ENCODE data around the gene EEF1E1. TPM values are rescaled to one million over a fixed set of nuclear protein-coding genes. Genes with fewer than 3 reads are reported as not detected.
"Not testable (repeated sequence)": the region's sequence is repeated elsewhere in the genome, so short reads cannot be mapped to it uniquely, and the experiment has no call there.

EEF1E1 gene
- total RNA-seq, 1 experiment from 2014 or later: 147 TPM

- no peak for DNase-seq (ENCODE audit: low spot score)
- Histone ChIP-seq H3K4me1 (ENCODE audit: insufficient read depth, low read length, poor library complexity, severe bottlenecking) (no peaks in the 10 kb centered on the region), H3K4me3 (ENCODE audit: low read depth, low read length, poor library complexity, severe bottlenecking) (no peak overlapping the region), H3K27me3 (replicated peaks; ENCODE audit: insufficient read depth, low read depth, low read length, poor library complexity) (no peaks in the 10 kb centered on the region), H3K36me3 (ENCODE audit: insufficient read depth, low read length, poor library complexity, severe bottlenecking) (peaks cover 23% of the 10 kb centered on the region), H3K9me3 (ENCODE audit: low read depth, low read length, poor library complexity, severe bottlenecking) (no peaks in the 10 kb centered on the region), H3K27ac (ENCODE audit: low read depth, low read length, poor library complexity, severe bottlenecking) (no peak overlapping the region)
- TF ChIP-seq EZH2 (IDR thresholded peaks at IDR 0.05; ENCODE audit: borderline replicate concordance, low read depth, low read length, poor library complexity, severe bottlenecking) (no peak), CTCF (conservative IDR thresholded peaks at IDR 0.05; ENCODE audit: low read depth, low read length) (no peak)
- intact Hi-C loops (cut with micrococcal nuclease; ENCODE audit: unreplicated experiment): no loop called here
- POLR2A ChIA-PET (ENCODE audit: low non-redundant PET): no interaction called here
- BruUV-seq (replicated peaks): no TSS peak
- CTCF ChIA-PET: no interaction called here
These were observed 48.1 kb downstream of the EEF1E1 start for GRCh38 chr6:8054276-8054675.

- POLR2A ChIA-PET (ENCODE audit: low non-redundant PET): no interaction called here
- no peaks in the 10 kb centered on the region for H3K4me1 ChIP-seq (ENCODE audit: insufficient read depth, low read length, poor library complexity, severe bottlenecking)
- peaks cover 6% of the 10 kb centered on the region for H3K36me3 ChIP-seq (ENCODE audit: insufficient read depth, low read length, poor library complexity, severe bottlenecking)
- peak; percentile 45 for DNase-seq (ENCODE audit: low spot score)
- no TSS peak for BruUV-seq (replicated peaks)
- H3K9me3 ChIP-seq (ENCODE audit: low read depth, low read length, poor library complexity, severe bottlenecking): no peaks in the 10 kb centered on the region
- H3K27me3 ChIP-seq (replicated peaks; ENCODE audit: insufficient read depth, low read depth, low read length, poor library complexity): no peaks in the 10 kb centered on the region
- CTCF ChIA-PET: no interaction called here
- intact Hi-C loops (cut with micrococcal nuclease; ENCODE audit: unreplicated experiment): no loop called here
- H3K27ac ChIP-seq (ENCODE audit: low read depth, low read length, poor library complexity, severe bottlenecking): no peak overlapping the region
- H3K4me3 ChIP-seq (ENCODE audit: low read depth, low read length, poor library complexity, severe bottlenecking): no peak overlapping the region
- TF ChIP-seq EZH2 (IDR thresholded peaks at IDR 0.05; ENCODE audit: borderline replicate concordance, low read depth, low read length, poor library complexity, severe bottlenecking) (no peak), CTCF (conservative IDR thresholded peaks at IDR 0.05; ENCODE audit: low read depth, low read length) (no peak)
These were observed 54.6 kb downstream of the EEF1E1 start for GRCh38 chr6:8047541-8048292.

DNA sequence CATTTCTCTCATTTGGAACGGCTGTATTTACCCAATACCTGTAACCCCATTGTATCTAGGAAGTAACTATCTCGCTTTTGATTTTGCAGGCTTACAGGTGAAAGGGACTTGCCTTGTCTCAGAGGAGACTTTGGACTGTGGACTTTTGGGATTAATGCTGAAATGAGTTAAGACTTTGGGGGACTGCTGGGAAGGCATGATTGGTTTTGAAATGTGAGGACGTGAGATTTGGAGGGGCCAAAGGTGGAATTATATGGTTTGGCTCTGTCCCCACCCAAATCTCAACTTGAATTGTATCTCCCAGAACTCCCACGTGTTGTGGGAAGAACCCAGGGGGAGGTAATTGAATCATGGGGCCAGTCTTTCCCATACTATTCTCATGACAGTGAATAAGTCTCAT is 56.6 kb downstream of the EEF1E1 start:
- H3K27me3 ChIP-seq (replicated peaks; ENCODE audit: insufficient read depth, low read depth, low read length, poor library complexity); intact Hi-C loops (cut with micrococcal nuclease; ENCODE audit: unreplicated experiment); BruUV-seq (replicated peaks); H3K27ac ChIP-seq (ENCODE audit: low read depth, low read length, poor library complexity, severe bottlenecking); H3K36me3 ChIP-seq (ENCODE audit: insufficient read depth, low read length, poor library complexity, severe bottlenecking); H3K9me3 ChIP-seq (ENCODE audit: low read depth, low read length, poor library complexity, severe bottlenecking); DNase-seq (ENCODE audit: low spot score); CTCF ChIA-PET; H3K4me3 ChIP-seq (ENCODE audit: low read depth, low read length, poor library complexity, severe bottlenecking); POLR2A ChIA-PET (ENCODE audit: low non-redundant PET); H3K4me1 ChIP-seq (ENCODE audit: insufficient read depth, low read length, poor library complexity, severe bottlenecking): not testable (repeated sequence)

DNA sequence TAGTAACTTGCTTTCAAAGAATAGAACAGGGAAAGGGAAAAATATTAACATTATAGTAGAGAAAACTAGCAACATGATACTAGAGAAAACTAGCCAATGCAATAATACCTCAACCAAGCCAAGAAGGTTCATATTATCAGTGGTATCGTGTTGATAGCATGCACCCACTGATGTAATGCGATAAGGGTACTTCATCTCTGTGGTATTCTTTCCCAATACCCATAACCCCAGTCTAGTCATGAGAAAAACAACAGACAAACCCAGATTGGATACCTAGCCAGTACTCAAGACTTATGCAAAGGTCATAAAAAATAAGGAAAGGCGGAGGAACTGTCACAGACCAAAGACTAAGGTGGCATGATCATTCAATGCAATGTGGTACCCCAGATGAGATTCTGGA is 59.1 kb downstream of the EEF1E1 start:
- ChIA-PET POLR2A (ENCODE audit: low non-redundant PET) (no interaction called here), CTCF (no interaction called here)
- no TSS peak for BruUV-seq (replicated peaks)
- H3K36me3 ChIP-seq (ENCODE audit: insufficient read depth, low read length, poor library complexity, severe bottlenecking): peaks cover 10% of the 10 kb centered on the region
- H3K27ac ChIP-seq (ENCODE audit: low read depth, low read length, poor library complexity, severe bottlenecking): no peak overlapping the region
- H3K9me3 ChIP-seq (ENCODE audit: low read depth, low read length, poor library complexity, severe bottlenecking): no peaks in the 10 kb centered on the region
- intact Hi-C loops (cut with micrococcal nuclease; ENCODE audit: unreplicated experiment): no loop called here
- TF ChIP-seq CTCF (conservative IDR thresholded peaks at IDR 0.05; ENCODE audit: low read depth, low read length) (no peak), EZH2 (IDR thresholded peaks at IDR 0.05; ENCODE audit: borderline replicate concordance, low read depth, low read length, poor library complexity, severe bottlenecking) (no peak)
- H3K4me3 ChIP-seq (ENCODE audit: low read depth, low read length, poor library complexity, severe bottlenecking): no peak overlapping the region
- H3K4me1 ChIP-seq (ENCODE audit: insufficient read depth, low read length, poor library complexity, severe bottlenecking): no peaks in the 10 kb centered on the region
- H3K27me3 ChIP-seq (replicated peaks; ENCODE audit: insufficient read depth, low read depth, low read length, poor library complexity): no peaks in the 10 kb centered on the region
- DNase-seq (ENCODE audit: low spot score): no peak
